H1 (cell line): ENCODE measurements around the gene GRIK2. TPM values are rescaled to one million over a fixed set of nuclear protein-coding genes. Genes with fewer than 3 reads are reported as not detected.

ENCODE experiments used
- CTCF ChIA-PET: fragments of 300-600 bp; sonication (Branson Sonifier 250); formaldehyde crosslinking; loops from one replicate; lab custom pipeline; 2021; ENCODE audit not compliant: partially characterized antibody; lab: Charles Lee
- POLR2A ChIA-PET: fragments of 300-600 bp; sonication (Branson Sonifier 250); formaldehyde crosslinking; loops from one replicate; lab custom pipeline; 2021; ENCODE audit warnings: inconsistent platforms; ENCODE audit not compliant: partially characterized antibody; lab: Charles Lee
- DNase-seq, 2 experiments: peaks; one replicate each; pipeline versions ENCODE4 v3.0.0 to v3.0.0-alpha.2; 2010 to 2022; ENCODE audit warnings: low spot score in 2 of 2, low read depth in 1 of 2, mixed read lengths in 1 of 2
- FAIRE-seq: peaks from 2 replicates; lab custom pipeline; 2011; peaks lifted over from hg19 to GRCh38; lab: Jason Lieb, UNC
- H2AFZ ChIP-seq: 2 replicates; pipeline ENCODE4 v1.8.1; 2012; ENCODE audit warnings: low read length, inconsistent platforms
- H2AK5ac ChIP-seq: 2 replicates; pipeline ENCODE4 v1.6.1; 2013; ENCODE audit warnings: low read depth, low read length
- H2BK120ac ChIP-seq: replicated peaks from 2 replicates; pipeline ENCODE3; 2013; ENCODE audit warnings: low read depth, low read length, inconsistent platforms
- H2BK12ac ChIP-seq: 2 replicates; pipeline ENCODE4 v1.6.1; 2013; ENCODE audit warnings: low read depth, low read length
- H2BK15ac ChIP-seq: 2 replicates; pipeline ENCODE4 v1.6.1; 2013; ENCODE audit warnings: low read length
- H2BK20ac ChIP-seq: 2 replicates; pipeline ENCODE4 v1.6.1; 2013; ENCODE audit warnings: low read length
- H2BK5ac ChIP-seq: 2 replicates; pipeline ENCODE4 v1.6.1; 2013; ENCODE audit warnings: low read depth, low read length
- H3K14ac ChIP-seq: 2 replicates; pipeline ENCODE4 v1.6.1; 2013; ENCODE audit warnings: inconsistent platforms; ENCODE audit not compliant: insufficient read length
- H3K18ac ChIP-seq: 2 replicates; pipeline ENCODE4 v1.6.1; 2013; ENCODE audit warnings: low read length; ENCODE audit errors: extremely low read depth
- H3K23ac ChIP-seq: 2 replicates; pipeline ENCODE4 v1.6.1; 2013; ENCODE audit warnings: inconsistent platforms; ENCODE audit not compliant: insufficient read length
- H3K23me2 ChIP-seq: 2 replicates; pipeline ENCODE4 v1.6.1; 2013; ENCODE audit warnings: low read depth, low read length
- H3K27ac ChIP-seq: 2 replicates; pipeline ENCODE4 v1.6.1; 2011; ENCODE audit warnings: low read depth, low read length, inconsistent platforms
- H3K27me3 ChIP-seq, 4 experiments: replicated peaks in 1 of 4; 1 replicate in 1 of 4; 2 replicates in 3 of 4; pipeline versions ENCODE4 v1.6.1 to v1.8.1; 2011 to 2013; ENCODE audit warnings: low read length in 3 of 4, mild to moderate bottlenecking in 3 of 4, inconsistent platforms in 2 of 4, mixed read lengths in 2 of 4, moderate library complexity in 1 of 4; ENCODE audit not compliant: control insufficient read depth in 3 of 4, insufficient read depth in 3 of 4; ENCODE audit errors: extremely low read depth in 1 of 4
- H3K36me3 ChIP-seq, 4 experiments: 2 replicates each; pipeline versions ENCODE4 v1.6.1 to v1.8.1; 2011 to 2013; ENCODE audit warnings: mild to moderate bottlenecking in 4 of 4, low read length in 3 of 4, moderate library complexity in 2 of 4, control low read depth in 1 of 4, inconsistent platforms in 1 of 4; ENCODE audit not compliant: insufficient read depth in 4 of 4, control insufficient read depth in 2 of 4
- H3K4ac ChIP-seq: replicated peaks from 2 replicates; pipeline ENCODE3; 2013; ENCODE audit warnings: low read length, low read depth, mixed read lengths, inconsistent platforms; ENCODE audit not compliant: insufficient read length
- H3K4me1 ChIP-seq, 4 experiments: replicated peaks in 1 of 4; 1 replicate in 1 of 4; 2 replicates in 3 of 4; pipeline versions ENCODE4 v1.6.1 to v1.8.1; 2011 to 2013; ENCODE audit warnings: low read length in 3 of 4, inconsistent platforms in 2 of 4, mixed read lengths in 1 of 4; ENCODE audit not compliant: insufficient read depth in 4 of 4, control insufficient read depth in 3 of 4
- H3K4me2 ChIP-seq, 2 experiments: 2 replicates each; pipeline versions ENCODE4 v1.6.1 to v1.8.1; 2011 to 2013; ENCODE audit warnings: low read depth in 2 of 2, low read length in 2 of 2, control low read depth in 1 of 2, inconsistent platforms in 1 of 2, mild to moderate bottlenecking in 1 of 2; ENCODE audit not compliant: insufficient read depth in 1 of 2
- H3K4me3 ChIP-seq, 4 experiments: fragments of 200-600, 300-600 bp in 1 of 4; sonication (generic), shearing (Covaris generic), sonication (Bioruptor Twin) in 1 of 4; 2 replicates each; pipeline versions ENCODE4 v1.5.1 to v1.8.1; 2011 to 2016; ENCODE audit warnings: low read length in 4 of 4, low read depth in 3 of 4, control low read depth in 2 of 4, inconsistent platforms in 2 of 4, mild to moderate bottlenecking in 2 of 4, mixed read lengths in 1 of 4, moderate library complexity in 1 of 4; ENCODE audit not compliant: insufficient read depth in 2 of 4; ENCODE audit errors: extremely low read depth in 1 of 4
- H3K56ac ChIP-seq: replicated peaks from 2 replicates; pipeline ENCODE3; 2013; ENCODE audit warnings: low read depth, mild to moderate bottlenecking, mixed read lengths, low read length, inconsistent platforms; ENCODE audit not compliant: insufficient read length
- H3K79me1 ChIP-seq: 2 replicates; pipeline ENCODE4 v1.6.1; 2013; ENCODE audit warnings: low read depth, low read length, control low read depth
- H3K79me2 ChIP-seq, 2 experiments: 2 replicates each; pipeline versions ENCODE4 v1.6.1 to v1.8.1; 2012 to 2013; ENCODE audit warnings: low read length in 2 of 2, mild to moderate bottlenecking in 2 of 2, inconsistent platforms in 1 of 2; ENCODE audit not compliant: insufficient read depth in 2 of 2, control insufficient read depth in 1 of 2
- H3K9ac ChIP-seq, 4 experiments: replicated peaks in 1 of 4; 1 replicate in 1 of 4; 2 replicates in 3 of 4; pipeline versions ENCODE4 v1.6.1 to v1.8.1; 2011 to 2013; ENCODE audit warnings: low read depth in 3 of 4, low read length in 3 of 4, control low read depth in 2 of 4, mild to moderate bottlenecking in 2 of 4, moderate library complexity in 2 of 4, inconsistent platforms in 1 of 4; ENCODE audit errors: extremely low read depth in 1 of 4
- H3K9me3 ChIP-seq, 2 experiments: 2 replicates each; pipeline versions ENCODE4 v1.6.1 to v1.8.1; 2012 to 2013; ENCODE audit warnings: mild to moderate bottlenecking in 2 of 2, moderate library complexity in 2 of 2, control low read depth in 1 of 2, inconsistent platforms in 1 of 2, low read depth in 1 of 2, low read length in 1 of 2, mixed read lengths in 1 of 2; ENCODE audit not compliant: insufficient read depth in 2 of 2
- H4K20me1 ChIP-seq, 2 experiments: replicated peaks in 1 of 2; 2 replicates each; pipeline versions ENCODE3 to v1.8.1; 2011 to 2013; ENCODE audit warnings: inconsistent platforms in 2 of 2, low read length in 2 of 2, mild to moderate bottlenecking in 1 of 2; ENCODE audit not compliant: insufficient read depth in 2 of 2, control insufficient read depth in 1 of 2
- H4K5ac ChIP-seq: 2 replicates; pipeline ENCODE4 v1.6.1; 2013; ENCODE audit warnings: low read length, low read depth, mixed read lengths, inconsistent platforms; ENCODE audit not compliant: insufficient read length
- H4K8ac ChIP-seq: 2 replicates; pipeline ENCODE4 v1.8.0; 2013; ENCODE audit warnings: mild to moderate bottlenecking, moderate library complexity, low read length, inconsistent platforms; ENCODE audit not compliant: insufficient read depth; ENCODE audit errors: extremely low read depth
- H4K91ac ChIP-seq: replicated peaks from 2 replicates; pipeline ENCODE3; 2013; ENCODE audit warnings: low read length, mixed read lengths, inconsistent platforms; ENCODE audit not compliant: insufficient read length
- ASH2L ChIP-seq: fragments of 200-600, 300-600 bp; sonication (generic); IDR thresholded peaks from one replicate; pipeline ENCODE4 v1.7.1; 2017; ENCODE audit warnings: low read length
- GTF2F1 ChIP-seq: IDR thresholded peaks from 2 replicates; pipeline ENCODE4 v1.6.1; 2012; ENCODE audit warnings: low read depth, low read length, improper control_type of control experiment, borderline replicate concordance
- whole genome bisulfite sequencing, 2 experiments: shearing (Covaris generic) in 1 of 2; methylation state at CpG; one replicate each; pipeline versions ENCODE4 v1.1.6 to v1.1.7; 2013 to 2015; ENCODE audit warnings: low lambda C conversion rate in 2 of 2, mixed read lengths in 2 of 2, inconsistent platforms in 1 of 2, low coverage in 1 of 2, missing lambda C conversion rate in 1 of 2; ENCODE audit not compliant: insufficient replicate concordance in 2 of 2, insufficient coverage in 1 of 2, insufficient read length in 1 of 2; ENCODE audit errors: extremely low coverage in 1 of 2, missing lambda C conversion rate in 1 of 2; 5-methylcytosine and 5-hydroxymethylcytosine counted together
- polyA plus RNA-seq, 7 experiments: library from polyadenylated mRNA; depleted of rRNA in 3 of 7; stranded (reverse) in 5 of 7; unstranded in 2 of 7; fragments of >200 nt in 5 of 7; fragments of 200-250 nt in 2 of 7; gene quantifications; 1 replicate in 5 of 7; 2 replicates in 1 of 7; 4 replicates in 1 of 7; pipeline versions ENCODE4 v1.2.1 to v1.2.3, GENCODE V29; 2011 to 2013; ENCODE audit warnings: missing spikeins in 2 of 7, mixed read lengths in 2 of 7
- total RNA-seq: library from RNA; stranded (reverse); fragmentation: NEBNext Ultra II Directional; extraction: Animal tissue kit (Norgen Biotek cat#: 25700); gene quantifications from 2 replicates; pipeline ENCODE4 v1.2.1, GENCODE V29; 2021

Gene GRIK2
- total and polyA plus RNA-seq, 2 of the 8 experiments (the other 6 are each of a cell fraction or from before 2014, with no cell fraction given) = 1.8 to 2.2 TPM

- no peak overlapping the region for H4K8ac ChIP-seq
- POLR2A ChIA-PET = no interaction called here
- no peak overlapping the region for H4K91ac ChIP-seq
- WGBS, 2 experiments = 100% methylated on average over 1 of the region's 1 CpG; no CpG with 5 or more reads in 1 of the 2 experiments
- no peak for DNase-seq
- no peaks in the 10 kb centered on the region for H3K23me2 ChIP-seq
- H3K23ac ChIP-seq = no peak overlapping the region
- no peak overlapping the region for H2BK12ac ChIP-seq
- no peaks in the 10 kb centered on the region for H4K20me1 ChIP-seq
- H3K36me3 ChIP-seq = no peaks in the 10 kb centered on the region
- H2AK5ac ChIP-seq = no peak overlapping the region
- H2BK15ac ChIP-seq = no peak overlapping the region
- H3K79me1 ChIP-seq = no peaks in the 10 kb centered on the region
- no peak overlapping the region for H3K4ac ChIP-seq
- CTCF ChIA-PET = no interaction called here
- no peak overlapping the region for H2BK5ac ChIP-seq
- no peak overlapping the region for H3K14ac ChIP-seq
- no peaks in the 10 kb centered on the region for H3K27me3 ChIP-seq
- no peaks in the 10 kb centered on the region for H3K79me2 ChIP-seq
- H3K9ac ChIP-seq = no peak overlapping the region
- H2AFZ ChIP-seq = no peak overlapping the region
- TF ChIP-seq GTF2F1 (no peak), ASH2L (no peak)
- TF ChIP-seq, all 59 proteins: peak for 0
- Histone ChIP-seq H3K27ac (no peak overlapping the region), H3K9me3 (no peaks in the 10 kb centered on the region), H3K4me2 (no peak overlapping the region), H3K56ac (no peak overlapping the region), H2BK120ac (no peak overlapping the region), H2BK20ac (no peak overlapping the region), H3K4me1 (no peaks in the 10 kb centered on the region), H3K18ac (no peak overlapping the region), H4K5ac (no peak overlapping the region), H3K4me3 (no peak overlapping the region)
- no peak for FAIRE-seq
These were observed 28.7 kb downstream of the GRIK2 start for GRCh38 chr6:101422251-101422650.
